ENCODE results near the gene PTPRJ. TPM values are rescaled to one million over a fixed set of nuclear protein-coding genes. Genes with fewer than 3 reads are reported as not detected.

Gene PTPRJ
- total RNA-seq, 4 donors from 2014 or later: 9.8 to 17.8 (median 14.2) TPM

DNA sequence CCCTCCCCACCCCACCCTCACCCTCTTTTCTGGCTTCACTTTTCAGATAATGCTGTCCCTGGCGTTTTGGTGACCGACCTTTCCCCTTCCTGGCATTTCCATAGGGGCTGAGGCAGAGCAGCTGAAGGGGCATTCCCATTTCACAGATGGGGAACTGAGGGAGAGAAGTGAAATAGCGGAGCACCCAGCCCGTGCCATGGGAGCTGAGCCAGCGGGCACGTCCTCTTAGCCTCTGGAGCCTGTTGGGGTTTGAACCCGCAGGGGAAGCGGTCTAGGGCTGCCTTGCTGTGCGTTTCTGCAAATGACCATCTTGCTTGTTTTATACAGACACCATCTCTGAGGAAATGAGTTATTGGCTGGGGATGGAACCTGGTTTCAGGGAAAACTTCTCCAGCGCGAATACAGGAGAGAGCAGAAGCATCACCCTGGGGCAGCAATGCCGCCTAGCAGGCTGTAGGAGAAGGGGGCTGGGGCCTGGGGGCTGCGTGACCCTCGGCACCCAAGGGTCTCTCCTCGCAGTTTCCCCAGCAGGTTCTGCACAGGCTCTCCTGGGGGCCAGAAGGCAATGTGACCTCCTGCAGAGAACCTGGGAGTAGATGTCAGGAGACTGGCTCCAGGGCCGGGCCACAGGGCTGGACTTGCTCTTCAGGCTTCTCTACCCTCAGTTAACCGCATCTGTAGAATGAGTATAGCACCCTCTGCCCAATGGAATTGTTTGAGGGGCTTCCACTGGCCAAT is 1.5 kb downstream of the PTPRJ start:
- TF ChIP-seq, protein P1, sequence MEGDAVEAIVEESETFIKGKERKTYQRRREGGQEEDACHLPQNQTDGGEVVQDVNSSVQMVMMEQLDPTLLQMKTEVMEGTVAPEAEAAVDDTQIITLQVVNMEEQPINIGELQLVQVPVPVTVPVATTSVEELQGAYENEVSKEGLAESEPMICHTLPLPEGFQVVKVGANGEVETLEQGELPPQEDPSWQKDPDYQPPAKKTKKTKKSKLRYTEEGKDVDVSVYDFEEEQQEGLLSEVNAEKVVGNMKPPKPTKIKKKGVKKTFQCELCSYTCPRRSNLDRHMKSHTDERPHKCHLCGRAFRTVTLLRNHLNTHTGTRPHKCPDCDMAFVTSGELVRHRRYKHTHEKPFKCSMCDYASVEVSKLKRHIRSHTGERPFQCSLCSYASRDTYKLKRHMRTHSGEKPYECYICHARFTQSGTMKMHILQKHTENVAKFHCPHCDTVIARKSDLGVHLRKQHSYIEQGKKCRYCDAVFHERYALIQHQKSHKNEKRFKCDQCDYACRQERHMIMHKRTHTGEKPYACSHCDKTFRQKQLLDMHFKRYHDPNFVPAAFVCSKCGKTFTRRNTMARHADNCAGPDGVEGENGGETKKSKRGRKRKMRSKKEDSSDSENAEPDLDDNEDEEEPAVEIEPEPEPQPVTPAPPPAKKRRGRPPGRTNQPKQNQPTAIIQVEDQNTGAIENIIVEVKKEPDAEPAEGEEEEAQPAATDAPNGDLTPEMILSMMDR (IDR thresholded peaks at IDR 0.05): no peak
- DNase-seq (ENCODE audit: low spot score) (no peak), ATAC-seq (ENCODE audit: low FRiP score) (no peak)

DNA sequence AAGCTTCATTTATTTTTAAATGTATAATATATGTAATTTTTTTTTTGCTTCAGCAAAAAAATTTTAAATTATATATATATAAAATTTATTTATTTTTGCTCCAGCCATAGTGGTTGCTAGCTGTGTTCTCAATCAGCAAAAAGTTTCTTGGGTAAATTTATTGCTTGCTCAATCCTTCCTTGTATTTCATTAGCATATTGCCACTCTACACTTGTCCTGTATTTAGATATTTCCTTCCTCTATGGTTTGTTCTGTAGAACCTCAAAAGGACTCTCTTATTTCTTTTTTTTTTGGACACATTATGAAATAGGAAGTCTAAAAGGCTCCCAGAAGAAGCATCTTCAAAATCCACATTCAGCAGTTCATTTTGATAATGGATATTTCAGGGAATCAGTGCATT is 2.3 kb downstream of the PTPRJ start:
- TF ChIP-seq, protein P1 (IDR thresholded peaks at IDR 0.05): no peak
- DNase-seq (ENCODE audit: low spot score) (no peak), ATAC-seq (ENCODE audit: low FRiP score) (no peak)

DNA sequence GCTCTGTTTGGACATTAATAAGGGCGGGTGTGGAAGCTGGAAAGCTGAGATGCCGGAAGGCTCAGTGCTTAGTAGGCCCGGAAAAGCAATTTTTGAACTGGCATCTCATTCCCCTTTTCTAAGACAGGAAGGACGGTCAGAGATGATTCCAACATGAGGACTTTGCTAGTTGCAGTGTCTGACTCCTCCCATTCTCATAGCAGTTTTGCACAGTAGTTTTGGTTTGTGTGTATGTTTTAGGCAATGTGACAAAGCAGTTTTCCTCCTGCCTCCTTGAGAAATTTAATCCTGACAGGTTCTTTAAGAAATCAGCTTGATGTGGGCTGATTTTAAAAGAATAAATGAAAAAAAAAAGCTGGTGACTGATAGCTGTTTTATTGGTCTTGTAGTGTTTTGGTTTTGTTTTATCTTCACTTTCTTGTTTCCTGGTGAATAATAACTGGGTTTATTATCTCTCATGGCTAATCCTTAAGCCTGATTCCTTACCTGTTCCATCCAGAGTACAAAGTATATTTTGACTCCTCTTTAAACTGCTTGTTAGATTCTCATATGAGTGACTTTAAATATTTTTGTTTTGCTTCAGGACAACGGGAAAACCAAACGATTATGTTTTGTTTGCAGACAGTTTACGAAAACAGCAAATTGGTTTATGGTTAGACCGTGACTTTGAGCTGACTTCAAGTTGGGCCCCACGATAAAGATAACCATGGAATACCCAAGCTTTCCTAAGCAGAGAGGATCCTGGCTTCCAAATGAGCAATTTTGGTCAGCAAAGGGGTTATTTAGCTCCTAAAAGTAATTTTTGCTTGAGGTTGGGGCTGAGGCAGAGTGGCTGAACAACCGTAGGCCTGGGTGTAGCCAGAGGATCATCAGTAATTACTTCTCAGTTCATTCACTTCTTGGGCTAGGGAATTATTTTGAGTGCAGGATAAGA is 3.4 kb downstream of the PTPRJ start:
- DNase-seq (ENCODE audit: low spot score): no peak
- ATAC-seq (ENCODE audit: low FRiP score): no peak
- TF ChIP-seq, protein P1 (IDR thresholded peaks at IDR 0.05): no peak

DNA sequence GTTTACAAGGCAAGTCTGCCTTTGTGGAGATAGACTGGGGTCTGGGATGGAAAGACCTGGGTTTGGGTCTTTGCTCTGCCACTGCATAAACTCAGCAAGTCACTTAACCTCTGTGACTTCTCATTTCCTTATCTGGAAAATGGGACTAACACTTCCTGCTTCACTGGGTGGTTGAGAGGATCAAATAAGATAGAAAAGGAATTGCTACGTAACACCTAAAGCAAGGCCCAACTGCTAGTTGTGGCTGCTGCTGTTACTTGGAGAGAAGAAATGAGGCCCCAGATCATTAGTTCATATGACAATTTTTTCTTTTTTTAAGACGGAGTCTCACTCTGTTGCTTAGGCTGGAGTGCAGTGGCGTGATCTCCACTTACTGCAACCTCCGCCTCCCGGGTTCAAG is 5.9 kb downstream of the PTPRJ start:
- TF ChIP-seq, protein P1 (IDR thresholded peaks at IDR 0.05): no peak
- no peak for ATAC-seq (ENCODE audit: low FRiP score)
- DNase-seq (ENCODE audit: low spot score): no peak

DNA sequence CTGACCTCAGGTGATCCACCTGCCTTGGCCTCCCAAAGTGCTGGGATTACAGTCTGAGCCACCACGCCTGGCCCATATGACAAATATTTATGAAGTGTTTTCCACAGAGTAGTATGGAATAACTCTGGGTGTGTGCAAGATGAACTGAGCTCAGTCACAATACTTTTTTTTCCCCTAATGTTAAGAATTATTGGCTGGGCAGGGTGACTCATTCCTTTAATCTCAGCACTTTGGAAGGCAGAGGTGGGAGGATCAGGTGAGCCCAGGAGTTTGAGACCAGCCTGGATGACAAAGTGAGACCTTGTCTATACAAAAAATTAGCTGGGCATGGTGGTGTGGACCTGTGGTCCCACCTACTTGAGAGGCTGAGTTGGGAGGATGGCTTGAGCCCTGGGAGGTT is 6.4 kb downstream of the PTPRJ start:
- DNase-seq (ENCODE audit: low spot score) (no peak), ATAC-seq (ENCODE audit: low FRiP score) (no peak)
- TF ChIP-seq, protein P1 (IDR thresholded peaks at IDR 0.05): no peak

DNA sequence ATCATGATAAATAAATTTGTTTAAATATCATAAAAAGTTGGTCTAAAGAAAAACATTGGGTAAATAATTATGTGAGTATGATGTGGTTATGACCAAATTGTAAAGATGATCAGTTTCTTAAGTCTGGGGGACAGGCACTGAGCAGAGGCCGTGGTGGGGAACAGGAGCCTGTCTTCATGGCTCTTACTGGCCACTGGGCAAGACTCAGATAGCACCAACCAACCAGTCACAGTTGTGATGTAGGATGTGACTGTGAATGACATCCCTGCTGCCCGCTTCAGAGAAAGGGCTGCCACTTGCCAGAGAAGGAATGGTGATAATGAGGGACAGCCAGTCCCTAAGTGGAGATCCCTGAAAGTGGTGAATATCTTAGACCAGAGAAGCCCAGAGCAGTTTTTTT is 7.0 kb downstream of the PTPRJ start:
- TF ChIP-seq, protein P1 (IDR thresholded peaks at IDR 0.05): no peak
- DNase-seq (ENCODE audit: low spot score): no peak

More for the DNA sequence above, 7.0 kb downstream of the PTPRJ start:
- no peak for ATAC-seq (ENCODE audit: low FRiP score)
